ENCODE results near the gene OR10A3. TPM values are rescaled to one million over a fixed set of nuclear protein-coding genes. Genes with fewer than 3 reads are reported as not detected.

The OR10A3 gene
- total and polyA plus RNA-seq, 2 experiments from 2014 or later: 0.14 to 0.52 TPM

DNA sequence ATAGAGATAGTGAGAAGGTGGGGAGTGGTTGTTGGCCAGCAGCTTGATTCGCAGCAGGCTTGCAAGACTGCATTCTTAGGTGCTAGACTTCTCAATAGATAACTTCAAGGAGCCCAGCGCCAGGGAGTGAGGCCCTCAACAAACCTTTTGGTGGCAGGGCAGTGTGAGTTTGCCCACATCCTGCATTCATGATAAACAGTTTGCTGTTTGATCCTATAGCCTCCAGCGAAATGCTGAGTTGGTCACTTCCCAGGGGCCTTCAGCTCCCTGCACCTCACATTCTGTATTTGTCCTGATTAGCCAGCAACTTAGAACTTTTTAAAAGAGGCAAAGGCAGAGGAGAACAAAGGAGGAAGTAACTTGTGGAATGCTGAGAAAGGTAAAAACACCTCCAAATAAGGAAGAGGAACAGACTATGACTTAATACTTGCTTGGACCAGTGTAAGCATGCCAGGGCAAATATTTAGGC is 35.5 kb downstream of the OR10A3 start:
- H3K27ac Mint-ChIP-seq: peak overlapping the region; percentile 77
- TF ChIP-seq, protein P1, sequence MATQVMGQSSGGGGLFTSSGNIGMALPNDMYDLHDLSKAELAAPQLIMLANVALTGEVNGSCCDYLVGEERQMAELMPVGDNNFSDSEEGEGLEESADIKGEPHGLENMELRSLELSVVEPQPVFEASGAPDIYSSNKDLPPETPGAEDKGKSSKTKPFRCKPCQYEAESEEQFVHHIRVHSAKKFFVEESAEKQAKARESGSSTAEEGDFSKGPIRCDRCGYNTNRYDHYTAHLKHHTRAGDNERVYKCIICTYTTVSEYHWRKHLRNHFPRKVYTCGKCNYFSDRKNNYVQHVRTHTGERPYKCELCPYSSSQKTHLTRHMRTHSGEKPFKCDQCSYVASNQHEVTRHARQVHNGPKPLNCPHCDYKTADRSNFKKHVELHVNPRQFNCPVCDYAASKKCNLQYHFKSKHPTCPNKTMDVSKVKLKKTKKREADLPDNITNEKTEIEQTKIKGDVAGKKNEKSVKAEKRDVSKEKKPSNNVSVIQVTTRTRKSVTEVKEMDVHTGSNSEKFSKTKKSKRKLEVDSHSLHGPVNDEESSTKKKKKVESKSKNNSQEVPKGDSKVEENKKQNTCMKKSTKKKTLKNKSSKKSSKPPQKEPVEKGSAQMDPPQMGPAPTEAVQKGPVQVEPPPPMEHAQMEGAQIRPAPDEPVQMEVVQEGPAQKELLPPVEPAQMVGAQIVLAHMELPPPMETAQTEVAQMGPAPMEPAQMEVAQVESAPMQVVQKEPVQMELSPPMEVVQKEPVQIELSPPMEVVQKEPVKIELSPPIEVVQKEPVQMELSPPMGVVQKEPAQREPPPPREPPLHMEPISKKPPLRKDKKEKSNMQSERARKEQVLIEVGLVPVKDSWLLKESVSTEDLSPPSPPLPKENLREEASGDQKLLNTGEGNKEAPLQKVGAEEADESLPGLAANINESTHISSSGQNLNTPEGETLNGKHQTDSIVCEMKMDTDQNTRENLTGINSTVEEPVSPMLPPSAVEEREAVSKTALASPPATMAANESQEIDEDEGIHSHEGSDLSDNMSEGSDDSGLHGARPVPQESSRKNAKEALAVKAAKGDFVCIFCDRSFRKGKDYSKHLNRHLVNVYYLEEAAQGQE (IDR thresholded peaks at IDR 0.05; ENCODE audit: unreplicated experiment): no peak
- TF ChIP-seq CREB1 (CRISPR knock-in tag; IDR thresholded peaks at IDR 0.05; ENCODE audit: low read depth) (no peak), ZNF114 (CRISPR knock-in tag; IDR thresholded peaks at IDR 0.05) (no peak), STAT1 (IDR thresholded peaks at IDR 0.05; ENCODE audit: unreplicated experiment) (no peak), NANOG (IDR thresholded peaks at IDR 0.05; ENCODE audit: borderline replicate concordance) (no peak), ZNF331 (CRISPR knock-in tag; IDR thresholded peaks at IDR 0.05; ENCODE audit: low read depth) (no peak), POLR2AphosphoS5 (IDR thresholded peaks at IDR 0.05; ENCODE audit: low read depth) (no peak; the same call in 1 of the 2 replicates), JUNB (IDR thresholded peaks at IDR 0.05; ENCODE audit: unreplicated experiment) (no peak), EZH2phosphoT487 (IDR thresholded peaks at IDR 0.05; ENCODE audit: unreplicated experiment) (no peak), EZH2 (IDR thresholded peaks at IDR 0.05; ENCODE audit: low read depth, unreplicated experiment) (no peak)
- TF ChIP-seq, protein P2, sequence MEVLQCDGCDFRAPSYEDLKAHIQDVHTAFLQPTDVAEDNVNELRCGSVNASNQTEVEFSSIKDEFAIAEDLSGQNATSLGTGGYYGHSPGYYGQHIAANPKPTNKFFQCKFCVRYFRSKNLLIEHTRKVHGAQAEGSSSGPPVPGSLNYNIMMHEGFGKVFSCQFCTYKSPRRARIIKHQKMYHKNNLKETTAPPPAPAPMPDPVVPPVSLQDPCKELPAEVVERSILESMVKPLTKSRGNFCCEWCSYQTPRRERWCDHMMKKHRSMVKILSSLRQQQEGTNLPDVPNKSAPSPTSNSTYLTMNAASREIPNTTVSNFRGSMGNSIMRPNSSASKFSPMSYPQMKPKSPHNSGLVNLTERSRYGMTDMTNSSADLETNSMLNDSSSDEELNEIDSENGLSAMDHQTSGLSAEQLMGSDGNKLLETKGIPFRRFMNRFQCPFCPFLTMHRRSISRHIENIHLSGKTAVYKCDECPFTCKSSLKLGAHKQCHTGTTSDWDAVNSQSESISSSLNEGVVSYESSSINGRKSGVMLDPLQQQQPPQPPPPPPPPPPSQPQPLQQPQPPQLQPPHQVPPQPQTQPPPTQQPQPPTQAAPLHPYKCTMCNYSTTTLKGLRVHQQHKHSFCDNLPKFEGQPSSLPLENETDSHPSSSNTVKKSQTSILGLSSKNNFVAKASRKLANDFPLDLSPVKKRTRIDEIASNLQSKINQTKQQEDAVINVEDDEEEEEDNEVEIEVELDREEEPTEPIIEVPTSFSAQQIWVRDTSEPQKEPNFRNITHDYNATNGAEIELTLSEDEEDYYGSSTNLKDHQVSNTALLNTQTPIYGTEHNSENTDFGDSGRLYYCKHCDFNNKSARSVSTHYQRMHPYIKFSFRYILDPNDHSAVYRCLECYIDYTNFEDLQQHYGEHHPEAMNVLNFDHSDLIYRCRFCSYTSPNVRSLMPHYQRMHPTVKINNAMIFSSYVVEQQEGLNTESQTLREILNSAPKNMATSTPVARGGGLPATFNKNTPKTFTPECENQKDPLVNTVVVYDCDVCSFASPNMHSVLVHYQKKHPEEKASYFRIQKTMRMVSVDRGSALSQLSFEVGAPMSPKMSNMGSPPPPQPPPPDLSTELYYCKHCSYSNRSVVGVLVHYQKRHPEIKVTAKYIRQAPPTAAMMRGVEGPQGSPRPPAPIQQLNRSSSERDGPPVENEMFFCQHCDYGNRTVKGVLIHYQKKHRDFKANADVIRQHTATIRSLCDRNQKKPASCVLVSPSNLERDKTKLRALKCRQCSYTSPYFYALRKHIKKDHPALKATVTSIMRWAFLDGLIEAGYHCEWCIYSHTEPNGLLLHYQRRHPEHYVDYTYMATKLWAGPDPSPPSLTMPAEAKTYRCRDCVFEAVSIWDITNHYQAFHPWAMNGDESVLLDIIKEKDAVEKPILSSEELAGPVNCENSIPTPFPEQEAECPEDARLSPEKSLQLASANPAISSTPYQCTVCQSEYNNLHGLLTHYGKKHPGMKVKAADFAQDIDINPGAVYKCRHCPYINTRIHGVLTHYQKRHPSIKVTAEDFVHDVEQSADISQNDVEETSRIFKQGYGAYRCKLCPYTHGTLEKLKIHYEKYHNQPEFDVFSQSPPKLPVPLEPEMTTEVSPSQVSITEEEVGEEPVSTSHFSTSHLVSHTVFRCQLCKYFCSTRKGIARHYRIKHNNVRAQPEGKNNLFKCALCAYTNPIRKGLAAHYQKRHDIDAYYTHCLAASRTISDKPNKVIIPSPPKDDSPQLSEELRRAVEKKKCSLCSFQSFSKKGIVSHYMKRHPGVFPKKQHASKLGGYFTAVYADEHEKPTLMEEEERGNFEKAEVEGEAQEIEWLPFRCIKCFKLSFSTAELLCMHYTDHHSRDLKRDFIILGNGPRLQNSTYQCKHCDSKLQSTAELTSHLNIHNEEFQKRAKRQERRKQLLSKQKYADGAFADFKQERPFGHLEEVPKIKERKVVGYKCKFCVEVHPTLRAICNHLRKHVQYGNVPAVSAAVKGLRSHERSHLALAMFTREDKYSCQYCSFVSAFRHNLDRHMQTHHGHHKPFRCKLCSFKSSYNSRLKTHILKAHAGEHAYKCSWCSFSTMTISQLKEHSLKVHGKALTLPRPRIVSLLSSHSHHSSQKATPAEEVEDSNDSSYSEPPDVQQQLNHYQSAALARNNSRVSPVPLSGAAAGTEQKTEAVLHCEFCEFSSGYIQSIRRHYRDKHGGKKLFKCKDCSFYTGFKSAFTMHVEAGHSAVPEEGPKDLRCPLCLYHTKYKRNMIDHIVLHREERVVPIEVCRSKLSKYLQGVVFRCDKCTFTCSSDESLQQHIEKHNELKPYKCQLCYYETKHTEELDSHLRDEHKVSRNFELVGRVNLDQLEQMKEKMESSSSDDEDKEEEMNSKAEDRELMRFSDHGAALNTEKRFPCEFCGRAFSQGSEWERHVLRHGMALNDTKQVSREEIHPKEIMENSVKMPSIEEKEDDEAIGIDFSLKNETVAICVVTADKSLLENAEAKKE (CRISPR knock-in tag; IDR thresholded peaks at IDR 0.05): no peak
- TF ChIP-seq, protein P3, sequence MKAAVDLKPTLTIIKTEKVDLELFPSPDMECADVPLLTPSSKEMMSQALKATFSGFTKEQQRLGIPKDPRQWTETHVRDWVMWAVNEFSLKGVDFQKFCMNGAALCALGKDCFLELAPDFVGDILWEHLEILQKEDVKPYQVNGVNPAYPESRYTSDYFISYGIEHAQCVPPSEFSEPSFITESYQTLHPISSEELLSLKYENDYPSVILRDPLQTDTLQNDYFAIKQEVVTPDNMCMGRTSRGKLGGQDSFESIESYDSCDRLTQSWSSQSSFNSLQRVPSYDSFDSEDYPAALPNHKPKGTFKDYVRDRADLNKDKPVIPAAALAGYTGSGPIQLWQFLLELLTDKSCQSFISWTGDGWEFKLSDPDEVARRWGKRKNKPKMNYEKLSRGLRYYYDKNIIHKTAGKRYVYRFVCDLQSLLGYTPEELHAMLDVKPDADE (IDR thresholded peaks at IDR 0.05): no peak
- TF ChIP-seq, protein P4, sequence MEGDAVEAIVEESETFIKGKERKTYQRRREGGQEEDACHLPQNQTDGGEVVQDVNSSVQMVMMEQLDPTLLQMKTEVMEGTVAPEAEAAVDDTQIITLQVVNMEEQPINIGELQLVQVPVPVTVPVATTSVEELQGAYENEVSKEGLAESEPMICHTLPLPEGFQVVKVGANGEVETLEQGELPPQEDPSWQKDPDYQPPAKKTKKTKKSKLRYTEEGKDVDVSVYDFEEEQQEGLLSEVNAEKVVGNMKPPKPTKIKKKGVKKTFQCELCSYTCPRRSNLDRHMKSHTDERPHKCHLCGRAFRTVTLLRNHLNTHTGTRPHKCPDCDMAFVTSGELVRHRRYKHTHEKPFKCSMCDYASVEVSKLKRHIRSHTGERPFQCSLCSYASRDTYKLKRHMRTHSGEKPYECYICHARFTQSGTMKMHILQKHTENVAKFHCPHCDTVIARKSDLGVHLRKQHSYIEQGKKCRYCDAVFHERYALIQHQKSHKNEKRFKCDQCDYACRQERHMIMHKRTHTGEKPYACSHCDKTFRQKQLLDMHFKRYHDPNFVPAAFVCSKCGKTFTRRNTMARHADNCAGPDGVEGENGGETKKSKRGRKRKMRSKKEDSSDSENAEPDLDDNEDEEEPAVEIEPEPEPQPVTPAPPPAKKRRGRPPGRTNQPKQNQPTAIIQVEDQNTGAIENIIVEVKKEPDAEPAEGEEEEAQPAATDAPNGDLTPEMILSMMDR (conservative IDR thresholded peaks at IDR 0.05; ENCODE audit: low read depth in 2 of 2): no peak
- DNase-seq (ENCODE audit: low spot score) (peak; percentile 70), ATAC-seq (peak; percentile 65)
- H3K27me3 ChIP-seq (ENCODE audit: insufficient read depth): no peaks in the 10 kb centered on the region
- peak overlapping the region; percentile 70 for H3K4me2 ChIP-seq
- no peaks in the 10 kb centered on the region for H3K36me3 Mint-ChIP-seq (ENCODE audit: low read depth)
- no peak overlapping the region; the same call in 2 of the 3 replicates for H3K4me3 Mint-ChIP-seq
- 0 out of 2 replicates have a peak, but pooled peaks cover 4% of the 10 kb centered on the region for H3F3A ChIP-seq (replicated peaks; ENCODE audit: low read depth)
- no peaks in the 10 kb centered on the region for H4K20me1 ChIP-seq (replicated peaks; ENCODE audit: insufficient read depth)
- H3K4me1 Mint-ChIP-seq: peaks cover 69% of the 10 kb centered on the region
- H3K79me2 ChIP-seq (replicated peaks; ENCODE audit: insufficient read depth): peaks cover 10% of the 10 kb centered on the region
- H3K27ac ChIP-seq (ENCODE audit: low read depth): peak overlapping the region; percentile 99
- peaks cover 2% of the 10 kb centered on the region for H3K27me3 Mint-ChIP-seq (ENCODE audit: insufficient read depth, low read depth, poor library complexity)
- H3K9me3 Mint-ChIP-seq: no peaks in the 10 kb centered on the region
- no peak overlapping the region for H2AFZ ChIP-seq
- H3K36me3 ChIP-seq (ENCODE audit: insufficient read depth): no peaks in the 10 kb centered on the region
- H3K4me1 ChIP-seq (ENCODE audit: insufficient read depth): peaks cover 53% of the 10 kb centered on the region
- H3K9me2 ChIP-seq (ENCODE audit: insufficient read depth): no peaks in the 10 kb centered on the region
- peak overlapping the region; percentile 45 for H3K4me3 ChIP-seq
